HepG2 (cell line): ENCODE measurements around the gene SOX9. TPM values are rescaled to one million over a fixed set of nuclear protein-coding genes. Genes with fewer than 3 reads are reported as not detected.

Experiments
- AHDC1 ChIP-seq: sonication (generic); formaldehyde crosslinking; IDR thresholded peaks from 2 replicates; pipeline ENCODE4 v1.5.1; 2020; ENCODE audit warnings: mild to moderate bottlenecking, missing genetic modification reagents, borderline replicate concordance
- BCL6 ChIP-seq: IDR thresholded peaks from 2 replicates; pipeline ENCODE4 v1.6.1; 2016; ENCODE audit warnings: missing genetic modification reagents, missing compliant biosample characterization
- FOXA3 ChIP-seq: IDR thresholded peaks from 2 replicates; pipeline ENCODE4 v1.6.1; 2016; ENCODE audit warnings: missing genetic modification reagents, missing compliant biosample characterization
- GABPA ChIP-seq, 2 experiments: IDR thresholded peaks; 2 replicates each; pipeline ENCODE4 v1.6.1; 2011 to 2016; ENCODE audit warnings: low read depth in 2 of 2, low read length in 1 of 2, missing biosample characterization in 1 of 2, missing genetic modification characterization in 1 of 2
- KDM2A ChIP-seq: sonication (generic); formaldehyde crosslinking; IDR thresholded peaks from 2 replicates; pipeline ENCODE4 v1.4.0; 2020; ENCODE audit warnings: low read depth, missing genetic modification reagents, borderline replicate concordance
- RAD51 ChIP-seq: fragments of 450-650 bp; IDR thresholded peaks from 2 replicates; pipeline ENCODE4 v1.6.1; 2016; ENCODE audit warnings: borderline replicate concordance
- SATB2 ChIP-seq: sonication (generic); formaldehyde crosslinking; IDR thresholded peaks from 2 replicates; pipeline ENCODE4 v1.5.0; 2020; ENCODE audit warnings: missing genetic modification reagents
- TCF12 ChIP-seq, 2 experiments: fragments of 450-650 bp in 1 of 2; sonication (generic) in 1 of 2; formaldehyde crosslinking in 1 of 2; IDR thresholded peaks; 2 replicates each; pipeline versions ENCODE4 v1.6.1 to v1.8.0; 2017 to 2022; ENCODE audit warnings: antibody characterized with exemption in 1 of 2, mild to moderate bottlenecking in 1 of 2, missing genetic modification reagents in 1 of 2, moderate library complexity in 1 of 2
- XRCC5 ChIP-seq: fragments of 200-400 bp; formaldehyde crosslinking; optimal IDR thresholded peaks from 2 replicates; pipeline ENCODE3; 2017; ENCODE audit warnings: mild to moderate bottlenecking, low read length
- YEATS4 ChIP-seq: sonication (generic); formaldehyde crosslinking; IDR thresholded peaks from 2 replicates; pipeline ENCODE4 v1.4.0; 2020; ENCODE audit warnings: missing genetic modification reagents, borderline replicate concordance
- ZBTB39 ChIP-seq: sonication (generic); formaldehyde crosslinking; IDR thresholded peaks from 2 replicates; pipeline ENCODE4 v1.5.0; 2020; ENCODE audit warnings: missing genetic modification reagents
- ZFP36 ChIP-seq: fragments of 150-350 bp; IDR thresholded peaks from 2 replicates; pipeline ENCODE4 v1.6.1; 2018; ENCODE audit warnings: borderline replicate concordance, low read length, low read depth; ENCODE audit not compliant: partially characterized antibody
- ZFY ChIP-seq: sonication (generic); formaldehyde crosslinking; IDR thresholded peaks from 2 replicates; pipeline ENCODE4 v1.4.0; 2020; ENCODE audit warnings: missing genetic modification reagents
- ZNF280D ChIP-seq: sonication (generic); formaldehyde crosslinking; IDR thresholded peaks from 2 replicates; pipeline ENCODE4 v1.5.1; 2020; ENCODE audit warnings: mild to moderate bottlenecking, missing genetic modification reagents
- ZNF567 ChIP-seq: sonication (generic); formaldehyde crosslinking; IDR thresholded peaks from 2 replicates; pipeline ENCODE4 v1.8.1; 2023; ENCODE audit warnings: mild to moderate bottlenecking, missing genetic modification reagents, borderline replicate concordance
- ZNF614 ChIP-seq: IDR thresholded peaks from 2 replicates; pipeline ENCODE4 v1.6.1; 2018; ENCODE audit warnings: missing biosample characterization, missing genetic modification reagents, inconsistent platforms, borderline replicate concordance
- ZNF792 ChIP-seq: IDR thresholded peaks from 2 replicates; pipeline ENCODE4 v1.6.1; 2016
- ZSCAN9 ChIP-seq: IDR thresholded peaks from 2 replicates; pipeline ENCODE4 v1.6.1; 2016; ENCODE audit warnings: borderline replicate concordance
- polyA plus RNA-seq, 8 experiments: library from polyadenylated mRNA; depleted of rRNA in 3 of 8; stranded (reverse) in 7 of 8; unstranded in 1 of 8; fragments of >200 nt; fragmentation: Illumina TruSeq in 4 of 8; extraction: Trizol in 4 of 8; gene quantifications; 2 replicates each; pipeline versions ENCODE4 v1.2.1 to v1.2.3, GENCODE V29; 2011 to 2016; ENCODE audit warnings: low read depth in 4 of 8, missing spikeins in 1 of 8, mixed read lengths in 1 of 8; ENCODE audit not compliant: insufficient read depth in 1 of 8
- total RNA-seq, 5 experiments: library from RNA; depleted of rRNA; stranded (reverse); fragments of >200 nt; fragmentation: Illumina TruSeq; extraction: Trizol; gene quantifications; 2 replicates each; pipeline ENCODE4 v1.2.3, GENCODE V29; 2016; ENCODE audit warnings: low read depth in 1 of 5

SOX9 gene
- total and polyA plus RNA-seq, 2 of the 13 experiments (the other 11 are each of a cell fraction or from before 2014, with no cell fraction given), result 16.1 to 27.6 TPM

GRCh38 chr17:72126575-72127486 lies 6.0 kb downstream of the SOX9 start (continued):
- no peak for TF ChIP-seq AHDC1 (CRISPR knock-in tag)
- TF ChIP-seq ZFP36, result no peak
- no peak for TF ChIP-seq ZFY
- TF ChIP-seq KDM2A (CRISPR knock-in tag), result peak; percentile 18
- TF ChIP-seq TCF12 (IDR thresholded peaks at IDR 0.05), result no peak
- TF ChIP-seq TCF12 (CRISPR knock-in tag; IDR thresholded peaks at IDR 0.05), result no peak
- peak; percentile 93 for TF ChIP-seq BCL6 (CRISPR knock-in tag)
- peak; percentile 70; the same call in 1 of the 2 replicates for TF ChIP-seq ZNF614
- TF ChIP-seq SATB2 (CRISPR knock-in tag), result no peak
- 0 out of 2 replicates have a peak, but pooled peaks have one; percentile 21 for TF ChIP-seq ZNF280D (CRISPR knock-in tag)
- TF ChIP-seq ZNF567 (CRISPR knock-in tag), result no peak
- peak; percentile 54; the same call in 1 of the 2 replicates for TF ChIP-seq ZSCAN9 (CRISPR knock-in tag)
- no peak for TF ChIP-seq RAD51
- peak; percentile 32 for TF ChIP-seq XRCC5
- no peak for TF ChIP-seq GABPA (IDR thresholded peaks at IDR 0.05; ENCODE audit: low read depth, low read length)
- TF ChIP-seq GABPA (CRISPR knock-in tag; IDR thresholded peaks at IDR 0.05; ENCODE audit: low read depth), result no peak
- TF ChIP-seq YEATS4 (CRISPR knock-in tag), result 0 out of 2 replicates have a peak, but pooled peaks have one; percentile 26
- no peak for TF ChIP-seq ZBTB39 (CRISPR knock-in tag)
- peak; percentile 66; the same call in 1 of the 2 replicates for TF ChIP-seq ZNF792
- TF ChIP-seq FOXA3, result peak; percentile 48
